Activated T-cell treated with anti-CD3 and anti-CD28 coated beads for 1 hour (primary cell): ENCODE measurements around the gene ULK4.
"Not testable (repeated sequence)": the region's sequence is repeated elsewhere in the genome, so short reads cannot be mapped to it uniquely, and the experiment has no call there.

ENCODE experiments used
- DNase-seq: peaks from one replicate; pipeline ENCODE4 v3.0.0-alpha.2; 2020; ENCODE audit warnings: low read depth

Gene ULK4

DNA sequence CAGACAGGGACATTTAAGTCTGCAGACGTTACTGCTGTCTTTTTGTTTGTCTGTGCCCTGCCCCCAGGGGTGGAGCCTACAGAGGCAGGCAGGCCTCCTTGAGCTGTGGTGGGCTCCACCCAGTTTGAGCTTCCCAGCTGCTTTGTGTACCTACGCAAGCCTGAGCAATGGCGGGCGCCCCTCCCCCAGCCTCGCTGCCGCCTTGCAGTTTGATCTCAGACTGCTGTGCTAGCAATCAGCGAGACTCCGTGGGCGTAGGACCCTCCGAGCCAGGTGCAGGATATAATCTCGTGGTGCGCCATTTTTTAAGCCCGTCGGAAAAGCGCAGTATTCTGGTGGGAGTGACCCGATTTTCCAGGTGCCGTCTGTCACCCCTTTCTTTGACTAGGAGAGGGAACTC lies 314.2 kb downstream of the ULK4 start:
- not testable (repeated sequence) for DNase-seq

DNA sequence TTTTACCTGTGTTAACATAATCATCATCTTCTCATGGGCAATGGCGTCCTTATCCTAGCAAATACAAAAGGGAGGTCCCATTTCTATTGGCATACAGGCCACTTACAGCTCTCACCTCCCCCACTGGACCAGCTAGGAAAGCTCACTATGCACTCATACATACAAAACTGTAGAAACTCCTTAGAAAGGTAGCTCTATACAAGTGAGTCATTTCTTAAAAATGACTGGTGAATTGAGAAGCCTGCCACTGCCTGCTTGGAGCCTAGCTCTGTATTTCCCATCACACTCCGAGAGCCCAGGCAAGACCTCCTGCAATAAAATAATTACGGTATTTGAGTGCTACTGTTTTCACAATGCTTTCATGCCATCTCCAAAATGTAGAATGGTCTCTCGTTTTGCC lies 321.8 kb downstream of the ULK4 start:
- DNase-seq: no peak

DNA sequence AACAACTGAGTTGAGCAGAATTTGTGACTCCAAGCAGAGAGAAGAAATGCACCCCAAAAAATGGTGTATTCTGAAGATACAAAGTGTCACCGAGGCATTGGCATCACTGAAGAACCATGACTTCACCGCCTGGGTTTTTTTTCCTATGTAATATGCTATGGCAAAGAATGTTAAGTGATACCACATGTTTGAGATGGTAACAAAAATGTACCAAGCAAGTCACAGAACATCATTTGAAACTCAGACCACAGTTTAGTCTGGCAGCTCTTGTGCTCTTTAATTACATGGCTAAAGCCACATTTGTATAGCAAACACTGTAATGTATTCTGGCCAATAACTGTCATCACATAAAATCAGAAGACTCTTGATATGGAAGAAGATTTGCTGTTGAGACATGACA lies 323.5 kb downstream of the ULK4 start:
- no peak for DNase-seq

DNA sequence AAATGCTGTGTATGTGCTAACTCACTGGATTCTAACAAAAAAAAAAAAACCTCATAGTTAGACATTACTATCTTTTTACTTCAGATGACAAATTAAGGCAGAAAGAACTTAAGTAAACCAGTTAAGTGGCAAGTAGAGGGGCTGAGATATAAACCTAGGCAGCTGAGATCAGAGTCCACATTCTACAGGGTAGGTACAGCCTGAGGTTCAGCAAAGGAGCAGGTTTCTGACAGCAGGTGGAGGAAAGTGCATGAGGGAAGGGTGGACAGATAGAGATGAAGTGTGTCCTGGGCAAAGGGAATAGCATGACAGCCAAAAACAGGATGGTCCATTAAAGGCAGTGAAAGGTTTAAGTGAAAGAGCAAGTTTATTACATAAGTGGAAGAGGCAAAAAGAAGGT lies 329.2 kb downstream of the ULK4 start:
- DNase-seq: no peak

DNA sequence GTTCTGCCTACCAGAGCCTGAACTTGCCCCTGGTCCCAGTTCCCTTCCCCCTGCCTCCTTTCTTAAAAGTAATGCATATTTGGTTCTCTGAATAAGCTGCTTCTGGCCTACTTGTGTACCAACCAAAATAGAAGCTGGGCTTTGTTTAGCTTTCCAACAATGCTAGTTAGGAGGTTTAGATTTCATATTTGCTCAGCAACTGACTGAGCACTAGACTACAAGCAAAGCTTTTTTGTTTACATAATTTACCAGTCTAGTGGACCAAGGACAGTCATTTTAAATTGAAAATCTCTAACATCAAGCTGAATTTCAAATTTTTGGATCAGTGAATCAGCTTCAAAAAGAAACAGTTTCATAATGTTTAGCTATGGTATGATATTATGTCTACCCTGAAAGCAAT lies 331.2 kb downstream of the ULK4 start:
- DNase-seq: no peak

DNA sequence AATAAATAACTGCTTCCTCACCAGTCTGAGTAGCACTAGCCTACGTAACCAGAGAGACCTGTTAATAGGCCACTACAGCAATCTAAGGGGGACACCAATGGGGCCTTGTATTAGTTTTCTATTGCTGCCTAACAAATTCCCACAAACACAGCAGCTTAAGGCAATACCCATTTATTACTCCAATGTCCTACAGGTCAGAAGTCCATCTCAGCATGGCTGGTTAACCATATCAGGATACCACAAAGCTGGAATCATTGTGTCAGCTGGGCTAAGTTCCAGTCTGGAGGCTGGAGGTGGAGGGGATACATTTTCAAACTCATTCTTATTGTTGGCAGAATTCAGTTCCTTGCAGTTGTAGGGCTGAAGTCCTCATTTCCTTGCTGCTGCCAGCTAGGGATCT lies 331.9 kb downstream of the ULK4 start:
- no peak for DNase-seq

DNA sequence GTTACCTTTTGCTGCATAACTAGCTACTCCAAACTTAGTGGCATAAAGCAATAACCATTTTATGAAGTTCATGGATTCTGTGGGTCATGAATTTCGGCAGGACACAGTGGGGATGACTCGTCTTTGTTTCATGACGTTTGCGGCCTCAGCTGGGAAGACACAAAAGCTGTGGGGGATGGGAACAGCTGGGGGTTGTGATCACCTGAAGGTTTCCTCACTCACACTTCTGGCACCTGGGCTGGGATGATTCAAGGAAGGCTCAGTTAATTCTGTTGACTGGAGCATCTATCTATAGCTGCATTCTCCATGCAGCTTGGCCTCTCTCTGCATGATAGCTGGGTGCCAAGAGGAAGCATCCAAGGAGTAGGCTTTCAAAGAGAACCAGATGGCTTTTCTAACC lies 332.8 kb downstream of the ULK4 start:
- DNase-seq: no peak

DNA sequence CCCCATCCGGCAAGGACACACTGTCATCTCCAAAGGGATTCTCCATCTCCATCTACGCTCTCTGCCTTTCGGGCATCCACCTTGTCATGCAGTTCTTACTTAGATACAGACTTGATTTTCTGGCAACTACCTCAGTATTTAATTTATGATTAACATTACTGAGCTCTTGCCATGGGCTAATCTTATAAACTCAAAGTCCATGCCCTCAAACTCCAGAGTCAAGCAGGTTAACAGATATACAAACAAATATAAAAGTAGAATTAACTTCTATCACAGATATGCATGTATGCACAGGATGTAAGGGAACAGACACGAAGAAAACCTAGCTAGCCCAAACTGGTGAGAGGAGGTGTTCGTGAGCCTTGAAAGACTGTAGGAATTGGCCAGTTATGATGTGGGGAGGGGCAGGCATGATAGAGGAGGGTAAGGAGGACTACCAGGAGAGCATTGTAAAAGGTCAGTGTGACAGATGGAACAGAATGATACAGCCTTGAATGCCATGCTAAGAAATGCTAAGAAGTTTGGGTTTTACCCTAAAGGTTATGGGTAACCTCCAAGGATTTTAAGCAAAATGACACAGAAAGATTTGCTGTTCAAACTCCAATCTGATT lies 334.3 kb downstream of the ULK4 start:
- DNase-seq: no peak

DNA sequence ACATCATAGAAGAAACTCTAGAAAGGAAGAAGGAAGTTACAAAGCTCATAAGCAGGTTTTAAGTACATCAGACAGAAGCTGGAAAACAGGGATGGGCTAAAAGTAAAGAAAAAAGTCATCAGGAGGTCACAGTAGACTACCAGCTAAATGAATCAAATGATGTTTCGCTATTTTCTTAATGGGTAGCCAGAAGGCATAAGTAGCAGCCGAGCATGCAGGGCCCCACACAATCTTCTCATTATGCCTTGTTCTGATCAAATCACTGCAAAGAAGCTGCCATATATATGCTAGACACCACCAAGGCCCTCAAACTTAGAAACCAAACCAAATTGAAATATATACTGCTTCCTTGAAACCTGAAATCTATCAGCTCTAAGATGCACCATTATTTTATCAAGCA lies 349.1 kb downstream of the ULK4 start:
- DNase-seq: no peak

DNA sequence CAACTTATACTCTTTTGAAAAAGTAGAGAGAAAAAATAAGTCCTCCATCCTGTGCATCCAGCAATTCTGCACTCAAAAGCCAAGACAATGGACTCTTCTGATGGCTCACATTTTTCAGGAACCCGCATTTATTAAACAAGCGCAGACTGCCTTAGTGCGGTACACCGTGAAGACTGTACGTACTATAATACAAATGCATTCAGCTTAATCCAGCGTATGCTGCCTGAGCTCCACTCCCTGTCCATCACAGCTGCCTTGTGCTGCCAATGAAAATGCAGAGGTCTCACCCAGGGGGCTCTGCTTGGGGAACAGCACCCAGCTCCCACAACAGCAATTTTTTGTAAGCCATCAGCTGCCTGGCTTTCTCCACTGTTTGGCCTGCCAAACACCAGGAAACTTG lies 350.9 kb downstream of the ULK4 start:
- DNase-seq: no peak

DNA sequence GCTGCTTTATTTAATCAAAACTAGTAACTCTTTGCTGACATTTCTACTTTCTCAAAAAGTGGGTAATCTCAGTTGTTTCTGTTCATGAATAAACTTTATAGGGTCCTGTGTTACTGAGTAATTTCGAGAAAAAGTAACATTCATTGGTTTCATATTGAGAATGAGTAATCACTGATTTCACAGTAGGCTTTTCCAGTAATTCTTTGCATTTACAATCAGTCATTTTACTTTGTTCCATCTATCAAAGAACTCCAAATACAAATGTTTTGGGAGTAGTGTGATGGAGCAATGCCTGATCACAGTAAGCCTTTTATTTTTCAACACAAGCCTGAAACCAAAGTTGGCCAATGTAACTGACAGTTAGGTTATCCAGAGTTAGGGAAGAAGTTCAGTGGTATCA lies 353.6 kb downstream of the ULK4 start:
- DNase-seq: no peak

DNA sequence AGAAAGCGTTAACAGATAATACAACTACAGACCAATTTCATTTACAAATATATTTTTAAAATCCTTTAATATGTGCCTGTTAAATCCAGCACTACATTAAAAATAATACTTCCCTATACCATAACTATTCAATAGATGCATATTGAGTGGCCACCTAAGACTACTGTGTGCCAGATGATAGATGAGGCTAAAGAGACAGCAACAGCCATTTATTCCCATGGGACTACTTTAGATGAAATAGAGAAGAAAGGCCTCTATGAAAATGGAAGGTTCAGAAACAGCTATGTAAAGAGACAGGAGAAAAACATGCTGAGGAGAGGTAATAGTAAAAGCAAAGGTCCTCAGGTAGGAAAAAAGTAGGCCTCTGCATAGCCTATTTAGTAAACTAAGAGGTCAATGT lies 358.1 kb downstream of the ULK4 start:
- no peak for DNase-seq

DNA sequence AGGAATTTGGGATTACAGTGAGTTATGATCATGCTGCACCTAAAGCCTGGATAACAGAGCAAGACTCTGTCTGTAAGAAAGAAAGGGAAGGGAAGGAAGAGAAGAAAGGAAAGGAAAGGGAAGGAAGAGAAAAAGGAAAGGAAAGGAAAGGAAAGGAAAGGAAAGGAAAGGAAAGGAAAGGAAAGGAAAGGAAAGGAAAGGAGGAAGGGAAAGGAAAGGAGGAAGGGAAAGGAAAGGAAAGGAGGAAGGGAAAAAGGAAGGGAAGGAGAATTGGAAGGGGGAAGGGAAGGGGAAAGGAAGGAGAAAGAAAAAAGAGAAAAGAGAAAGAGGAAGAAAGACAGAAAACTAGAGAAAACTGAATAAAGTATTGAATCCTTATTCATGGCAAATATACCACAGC lies 359.8 kb downstream of the ULK4 start:
- DNase-seq: no peak

DNA sequence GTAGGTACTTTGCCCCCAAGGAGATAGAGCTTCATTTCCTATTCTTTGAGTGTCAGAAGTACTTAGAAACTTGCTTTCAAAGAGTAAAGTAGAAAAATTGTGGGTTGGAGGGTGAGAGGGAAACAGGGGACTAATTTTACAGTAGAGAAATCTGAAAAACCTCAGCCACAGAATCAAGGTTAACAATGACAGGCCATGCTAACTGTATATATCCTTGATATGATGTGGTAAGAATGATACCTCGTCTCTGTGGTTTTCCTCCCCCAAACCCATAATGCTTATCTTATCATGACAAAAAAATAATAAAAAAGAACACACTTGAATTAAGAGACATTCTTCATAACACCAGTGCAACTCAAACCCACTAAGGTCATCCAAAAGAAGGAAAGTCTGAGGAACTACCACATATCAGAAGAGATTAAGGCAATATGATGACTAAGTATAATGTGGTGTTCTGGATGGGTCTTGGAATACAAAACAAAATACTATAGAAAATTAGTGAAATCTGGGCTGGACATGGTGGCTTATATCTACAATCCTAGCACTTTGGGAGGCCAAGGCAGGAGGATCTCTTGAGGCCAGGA lies 360.4 kb downstream of the ULK4 start:
- no peak for DNase-seq

DNA sequence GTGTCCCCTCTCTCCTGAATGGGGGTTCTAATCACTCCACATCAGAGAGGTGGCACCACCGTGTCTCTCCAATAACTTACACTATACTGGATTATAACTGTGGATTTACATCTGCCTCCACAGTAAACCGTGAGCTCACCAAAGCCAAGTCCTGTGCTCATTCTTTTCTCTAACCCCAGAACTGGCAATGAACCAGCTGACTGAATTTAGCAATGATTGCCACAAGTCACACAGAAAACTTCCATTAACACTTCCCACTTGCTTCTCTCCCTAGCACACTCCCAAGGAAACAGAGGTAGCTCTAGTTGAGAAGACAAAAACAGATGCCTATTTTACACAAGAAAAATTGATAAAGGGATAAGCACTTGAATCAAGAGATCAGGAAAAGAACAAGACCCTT lies 361.3 kb downstream of the ULK4 start:
- DNase-seq: no peak

DNA sequence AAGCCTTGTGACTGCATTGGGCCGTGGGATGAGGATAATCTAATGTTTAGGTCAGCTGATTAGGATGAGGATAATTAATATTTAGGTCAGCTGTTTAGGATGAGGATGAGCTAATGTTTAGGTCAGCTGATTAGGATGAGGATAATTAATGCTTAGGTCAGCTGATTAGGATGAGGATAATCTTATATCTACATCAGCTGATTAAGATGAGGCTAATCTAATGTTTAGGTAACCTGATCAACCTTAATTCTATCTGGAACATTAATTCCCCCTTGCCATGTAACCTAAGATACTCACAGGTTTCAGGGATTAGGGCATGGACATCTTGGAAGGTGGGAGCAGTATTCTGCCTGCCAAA lies 362.8 kb downstream of the ULK4 start:
- no peak for DNase-seq

DNA sequence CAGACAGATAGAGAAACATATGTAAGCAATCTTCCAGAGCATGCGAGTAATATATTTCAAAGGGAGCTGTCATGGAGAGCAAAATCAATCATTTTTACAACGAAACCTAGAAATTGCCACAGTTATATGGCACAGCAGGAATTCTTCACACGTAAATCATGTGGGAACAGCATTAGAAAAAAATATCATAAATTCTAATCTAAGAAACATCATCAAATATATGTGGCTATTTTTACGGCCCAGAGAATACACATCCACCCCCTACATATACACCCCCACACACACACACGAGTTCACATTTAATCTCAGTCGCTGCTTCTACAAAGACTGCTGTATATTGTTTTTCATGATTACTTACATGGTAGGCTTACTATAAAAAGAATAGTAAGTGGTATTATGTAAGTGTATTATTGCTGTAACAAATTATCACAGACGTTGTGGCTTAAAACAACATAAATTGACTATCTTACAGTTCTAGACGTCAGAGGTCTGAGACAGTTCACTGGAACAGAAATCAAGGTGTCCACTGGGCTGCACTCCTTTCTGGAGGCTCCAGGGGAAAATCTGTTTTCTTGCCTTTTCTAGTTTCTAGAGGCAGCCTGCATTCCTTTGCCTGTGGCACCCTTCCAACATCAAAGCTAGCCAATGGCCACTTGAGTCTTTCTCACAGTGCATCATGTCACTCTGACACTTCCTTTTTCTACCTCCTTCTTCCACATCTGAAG lies 363.3 kb downstream of the ULK4 start:
- DNase-seq: no peak

DNA sequence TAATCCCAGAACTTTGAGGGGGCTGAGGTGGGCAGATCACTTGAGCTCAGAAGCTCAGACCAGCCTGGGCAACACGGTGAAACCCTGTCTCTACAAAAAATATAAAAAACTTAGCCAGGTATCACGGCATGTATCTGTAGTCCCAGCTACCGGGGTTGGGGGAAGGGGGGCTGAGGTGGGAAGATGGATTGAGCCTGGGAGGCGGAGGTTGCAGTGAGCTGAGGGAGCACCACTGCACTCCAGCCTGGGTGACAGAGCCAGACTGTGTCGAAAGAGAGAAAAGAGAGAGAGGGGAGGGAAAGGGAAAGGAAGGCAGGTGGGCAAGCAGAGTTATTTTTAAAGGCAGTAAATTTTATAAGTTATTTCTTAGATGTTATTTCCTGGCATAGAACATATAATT lies 368.1 kb downstream of the ULK4 start:
- no peak for DNase-seq

DNA sequence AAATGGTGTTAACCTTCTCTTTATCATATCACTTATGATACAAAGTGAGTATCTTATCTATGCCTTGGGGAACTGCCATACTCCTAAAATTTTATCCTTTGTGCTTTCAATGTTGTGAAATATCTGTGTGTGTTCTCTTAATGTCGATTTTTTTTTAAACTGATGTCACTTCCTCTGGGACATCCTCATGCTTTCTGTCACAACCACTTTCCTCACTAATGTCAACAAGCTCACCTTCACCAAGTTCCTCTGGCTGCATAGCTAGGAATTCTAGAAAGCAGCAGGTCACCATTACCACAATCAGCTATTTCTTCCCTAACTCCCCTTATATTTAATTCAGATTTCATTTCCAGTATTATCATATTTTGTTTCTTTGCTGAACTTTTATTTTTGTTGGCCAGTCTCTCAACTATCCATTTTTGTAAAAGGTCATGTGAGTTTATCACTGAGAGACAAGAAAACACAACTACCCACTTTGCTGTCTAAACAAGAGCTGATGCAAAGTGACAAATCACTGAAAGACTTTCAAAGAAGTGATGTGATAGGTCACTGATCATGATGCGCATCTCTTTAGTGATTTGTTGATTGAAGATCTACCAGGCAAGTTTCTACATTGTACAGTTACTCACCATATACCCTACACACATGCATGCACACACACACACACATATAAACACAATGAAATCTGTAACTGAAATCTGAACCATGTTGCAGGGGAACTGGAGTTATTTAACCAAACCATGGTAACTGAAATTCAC lies 369.0 kb downstream of the ULK4 start:
- DNase-seq: no peak

DNA sequence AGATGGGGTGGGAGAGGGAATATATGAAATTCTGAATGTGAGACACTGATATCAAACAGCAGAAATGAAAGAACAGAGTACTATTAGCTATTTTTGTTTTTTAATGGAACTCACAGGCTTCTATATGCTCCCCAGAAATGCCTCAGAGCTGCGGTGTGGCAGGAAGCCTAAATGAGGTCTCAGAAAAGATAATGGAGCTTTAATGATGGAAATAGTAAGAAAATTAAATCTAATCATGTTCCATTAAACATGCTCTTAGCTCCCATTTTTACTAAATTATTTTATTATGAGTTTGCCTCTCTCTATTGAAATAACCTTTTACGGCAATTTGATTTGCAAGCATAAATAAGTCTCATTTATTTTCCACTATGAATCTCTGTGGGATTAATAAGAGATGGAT lies 378.9 kb downstream of the ULK4 start:
- DNase-seq: no peak

DNA sequence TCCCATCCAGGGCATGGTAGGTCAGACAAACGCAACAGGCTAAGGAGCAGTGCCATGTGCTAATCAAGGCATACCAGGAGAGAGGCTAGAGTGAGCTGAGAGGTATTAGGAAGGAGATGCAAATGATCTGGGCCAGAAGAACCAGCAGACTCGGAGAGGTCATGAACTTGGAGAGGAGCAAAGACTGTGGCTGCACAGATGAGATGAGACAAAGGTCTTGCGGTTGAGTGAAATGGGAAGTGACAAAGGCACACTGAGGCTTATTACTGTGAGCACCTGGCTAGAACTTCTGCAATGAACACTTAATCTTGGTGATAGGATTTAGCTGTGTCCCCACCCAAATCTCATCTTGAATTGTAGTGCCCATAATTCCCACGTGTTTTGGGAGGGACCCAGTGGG lies 380.2 kb downstream of the ULK4 start:
- no peak for DNase-seq

DNA sequence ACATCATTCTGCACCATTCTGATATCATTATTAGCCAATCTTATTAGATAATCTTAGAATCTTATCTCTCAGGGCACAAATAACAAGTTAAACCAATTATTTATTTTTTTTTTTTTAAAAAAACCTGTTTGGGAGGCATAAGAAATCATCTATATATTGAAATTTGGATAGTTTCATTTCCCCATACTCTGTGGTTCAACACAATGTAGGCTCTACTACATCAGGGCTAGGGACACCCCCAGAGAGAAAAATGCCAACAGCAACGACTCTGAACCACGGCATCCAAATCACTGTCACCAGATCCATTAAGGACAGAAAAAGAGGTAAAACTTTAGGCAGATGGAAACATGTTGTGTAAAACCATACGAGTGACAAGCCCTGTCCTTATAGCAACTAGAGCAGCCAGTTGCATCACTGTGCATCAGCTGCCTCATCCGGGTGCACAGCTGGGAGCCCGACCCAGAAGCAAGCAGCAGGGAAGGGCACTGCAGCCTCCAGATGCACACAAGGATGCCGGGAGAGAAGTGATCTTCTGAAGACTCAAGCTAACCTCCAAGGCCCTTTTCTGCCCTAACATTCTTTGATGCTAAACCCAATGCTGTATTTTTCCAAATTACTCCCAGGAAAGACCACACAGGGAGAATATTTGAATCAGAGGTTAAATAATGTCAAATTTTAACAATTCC lies 381.5 kb downstream of the ULK4 start:
- DNase-seq: no peak

DNA sequence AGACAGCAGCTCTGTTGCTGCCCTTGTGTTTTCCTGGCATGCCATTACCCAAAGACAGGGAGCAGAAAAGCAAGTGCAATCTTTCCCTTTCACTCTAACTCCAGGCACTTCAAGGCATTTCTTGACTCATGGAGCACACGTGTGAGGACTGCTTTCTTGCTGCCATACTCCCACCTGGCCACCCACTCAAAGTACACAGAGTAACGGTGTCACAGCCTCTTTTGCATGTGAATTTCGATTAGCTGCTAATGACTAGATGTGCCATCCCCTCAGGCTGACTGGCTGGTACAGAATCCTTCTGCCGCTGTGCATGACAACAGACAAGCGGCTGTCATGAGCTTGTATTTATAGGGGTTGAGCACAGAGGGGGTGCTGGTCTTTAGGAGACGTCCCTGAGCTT lies 382.0 kb downstream of the ULK4 start:
- no peak for DNase-seq
